RCC 7860 (cell line): ENCODE measurements around the gene MAN2B1.
A peak's percentile ranks its signal among the peaks of the same experiment; 100 is the strongest.
"Not testable (repeated sequence)": the region's sequence is repeated elsewhere in the genome, so short reads cannot be mapped to it uniquely, and the experiment has no call there.

Source experiments
- DNase-seq: peaks from one replicate; pipeline ENCODE4 v3.0.0-alpha.2; 2015; ENCODE audit warnings: low spot score
- FAIRE-seq: peaks from 2 replicates; lab custom pipeline; 2012; peaks lifted over from hg19 to GRCh38; lab: Jason Lieb, UNC

Gene MAN2B1

GRCh38 chr19:12666265-12667048, at the start of gene MAN2B1, which contains the start of gene WDR83:
Gene MAN2B1, minus strand, starts transcription at chr19:12666742. Its CDS starts 41 bp downstream, at chr19:12666701.
Gene WDR83, plus strand, starts transcription at chr19:12666807. Its CDS starts 2,984 bp downstream, at chr19:12669791.
- peak; percentile 34 for DNase-seq
- no peak for FAIRE-seq

DNA sequence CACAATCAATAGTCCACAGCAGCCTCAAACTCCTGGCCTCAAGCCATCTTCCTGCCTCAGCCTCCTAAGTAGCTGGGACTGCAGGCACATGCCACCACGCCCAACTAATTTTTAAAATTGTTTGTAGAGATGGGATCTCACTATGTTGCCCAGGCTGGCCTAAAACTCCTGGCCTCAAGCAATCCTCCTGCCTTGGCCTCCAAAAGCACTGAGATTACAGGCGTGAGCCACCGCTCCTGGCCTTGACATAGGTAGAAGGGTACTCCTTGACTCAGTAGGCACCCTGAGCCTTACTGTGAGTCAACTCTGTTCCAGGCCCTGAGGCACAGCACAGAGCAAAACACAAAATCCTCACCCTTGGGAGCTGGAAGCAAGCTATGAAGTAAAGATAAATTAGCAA, 49.4 kb upstream of the MAN2B1 start:
- no peak for DNase-seq

DNA sequence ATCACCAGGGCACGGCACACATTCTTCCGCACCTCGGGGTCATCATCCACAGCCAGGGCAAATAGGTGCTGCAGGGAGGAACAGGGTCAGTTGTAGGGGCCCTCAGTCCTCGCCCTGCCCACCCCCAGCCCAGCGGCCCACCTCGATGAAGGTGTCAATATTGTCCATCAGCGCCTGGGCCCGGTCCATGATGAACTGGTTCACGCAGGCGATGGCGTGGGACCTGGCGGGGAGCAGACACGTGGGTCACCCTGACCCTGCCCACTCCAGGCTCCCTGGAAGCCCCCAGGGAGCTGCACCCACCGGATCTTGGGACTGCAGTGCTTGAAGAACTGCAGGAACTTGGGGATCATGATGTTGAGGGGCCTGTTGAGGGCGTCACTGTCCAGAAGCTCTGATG, 48.6 kb upstream of the MAN2B1 start:
- no peak for DNase-seq
- FAIRE-seq, result no peak

More for the DNA sequence above, 49.4 kb upstream of the MAN2B1 start:
- FAIRE-seq, result no peak

DNA sequence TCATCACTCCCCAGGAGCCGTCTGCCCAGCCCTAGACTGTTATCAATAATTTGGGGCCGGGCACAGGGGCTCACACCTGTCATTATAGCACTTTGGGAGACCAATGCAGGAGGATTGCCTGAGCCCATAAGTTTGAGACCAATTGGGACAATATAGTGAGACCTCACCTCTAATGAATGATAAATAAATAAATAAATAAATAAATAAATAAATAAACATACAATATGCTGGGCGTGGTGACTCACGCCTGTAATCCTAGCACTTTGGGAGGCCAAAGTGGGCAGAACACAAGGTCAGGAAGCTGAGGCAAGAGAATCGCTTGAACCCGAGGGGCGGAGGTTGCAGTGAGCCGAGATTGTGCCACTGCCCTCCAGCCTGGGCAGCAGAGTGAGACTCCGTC, 46.8 kb upstream of the MAN2B1 start:
- DNase-seq, result not testable (repeated sequence)

GRCh38 chr19:12712077-12712476, 45.5 kb upstream of the MAN2B1 start:
- DNase-seq, FAIRE-seq: not testable (repeated sequence)

More for the DNA sequence above, 46.8 kb upstream of the MAN2B1 start:
- FAIRE-seq, result not testable (repeated sequence)

GRCh38 chr19:12711187-12711586, 44.6 kb upstream of the MAN2B1 start:
- DNase-seq (no peak), FAIRE-seq (no peak)

DNA sequence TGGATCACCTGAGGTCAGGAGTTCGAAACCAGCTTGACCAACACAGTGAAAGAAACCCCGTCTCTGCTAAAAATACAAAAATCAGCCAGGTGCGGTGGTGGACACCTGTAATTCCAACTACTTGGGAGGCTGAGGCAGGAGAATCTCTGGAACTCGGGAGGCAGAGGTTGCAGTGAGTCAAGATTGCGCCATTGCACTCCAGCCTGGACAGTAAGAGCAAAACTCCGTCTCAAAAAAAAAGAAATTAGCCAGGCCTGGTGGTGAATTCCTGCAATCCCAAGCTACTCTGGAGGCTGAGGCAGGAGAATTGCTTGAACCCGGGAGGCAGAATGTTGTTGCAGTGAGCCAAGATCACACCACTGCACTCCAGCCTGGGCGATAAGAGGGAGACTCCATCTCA, 42.1 kb upstream of the MAN2B1 start:
- no peak for DNase-seq
- FAIRE-seq, result no peak

DNA sequence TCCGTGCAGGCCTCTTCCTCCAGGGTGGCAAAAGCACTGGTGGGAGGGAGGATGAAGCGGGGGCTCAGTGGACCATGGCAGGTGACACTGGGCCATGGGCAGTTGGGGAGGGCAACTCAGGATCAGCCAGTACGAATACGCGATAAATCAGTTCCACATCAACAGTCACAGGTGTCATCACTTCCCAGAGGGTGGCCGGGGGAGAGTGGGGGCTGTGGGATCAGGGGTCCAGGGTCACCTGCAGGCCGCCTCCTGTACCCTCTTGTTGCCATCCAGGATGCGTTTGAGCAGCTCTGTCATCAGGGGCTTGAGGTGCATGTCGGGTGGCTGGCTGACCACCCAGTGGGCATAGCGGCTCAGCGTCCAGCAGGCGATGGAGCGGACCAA, 39.8 kb upstream of the MAN2B1 start:
- no peak for DNase-seq
- no peak for FAIRE-seq

GRCh38 chr19:12705654-12706331, 39.3 kb upstream of the MAN2B1 start:
- no peak for DNase-seq
- no peak for FAIRE-seq

GRCh38 chr19:12705169-12705568, 38.6 kb upstream of the MAN2B1 start:
- FAIRE-seq (no peak), DNase-seq (no peak)

GRCh38 chr19:12703046-12703445, 36.5 kb upstream of the MAN2B1 start:
- no peak for FAIRE-seq

DNA sequence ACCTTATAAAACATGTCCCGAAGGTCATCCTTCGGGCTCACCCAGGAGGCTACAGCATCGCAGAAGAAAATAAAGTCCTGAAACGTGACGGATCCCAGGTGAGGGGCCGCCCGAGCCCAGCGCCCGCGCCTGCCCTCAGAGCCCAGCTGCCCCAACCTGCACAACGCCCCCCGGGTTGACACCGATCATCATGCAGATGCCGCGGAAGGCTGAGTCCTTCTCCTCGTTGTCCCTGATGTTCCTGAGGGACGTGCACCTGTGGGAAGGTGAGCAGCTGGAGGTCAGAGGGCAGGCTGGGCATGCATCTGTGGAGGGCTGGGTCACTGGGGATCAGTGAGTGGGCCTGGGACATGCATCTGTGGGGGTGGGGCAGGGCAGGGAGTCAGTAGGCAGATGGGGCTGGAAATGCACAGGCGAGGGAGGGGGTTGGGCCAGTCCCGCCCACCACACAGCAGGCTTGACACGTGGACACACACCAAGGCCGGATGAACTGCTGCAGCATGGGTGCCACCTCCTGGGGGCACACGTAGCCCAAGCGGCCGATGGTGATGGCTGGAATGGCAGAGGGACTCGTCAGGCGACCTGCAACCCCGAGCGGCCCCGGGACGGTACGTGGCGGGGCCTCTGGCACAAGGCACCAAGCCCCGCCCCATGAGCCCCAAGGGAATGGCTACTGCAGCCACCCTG, 35.2 kb upstream of the MAN2B1 start:
- DNase-seq (no peak), FAIRE-seq (no peak)

More at GRCh38 chr19:12703046-12703445, 36.5 kb upstream of the MAN2B1 start:
- DNase-seq, result peak; percentile 37

DNA sequence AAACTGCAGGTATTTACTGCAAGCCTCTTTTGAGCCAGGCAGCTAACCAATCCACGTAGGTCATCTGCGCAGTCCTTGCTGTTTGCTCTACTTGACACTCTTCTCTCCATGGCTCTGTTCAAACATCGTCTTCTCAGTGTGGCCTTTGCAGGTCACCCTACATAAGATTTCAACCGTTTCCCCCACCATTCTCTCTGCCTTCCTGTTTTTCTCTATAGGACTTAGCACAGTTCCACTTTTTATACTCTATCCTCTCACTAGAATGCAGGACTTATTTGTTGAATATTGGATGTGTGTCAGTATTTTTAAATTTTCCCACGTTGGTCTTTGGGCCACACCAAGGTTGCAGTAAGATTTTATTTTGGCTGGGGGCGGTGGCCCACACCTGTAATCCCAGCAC, 31.6 kb upstream of the MAN2B1 start:
- no peak for DNase-seq
- no peak for FAIRE-seq

DNA sequence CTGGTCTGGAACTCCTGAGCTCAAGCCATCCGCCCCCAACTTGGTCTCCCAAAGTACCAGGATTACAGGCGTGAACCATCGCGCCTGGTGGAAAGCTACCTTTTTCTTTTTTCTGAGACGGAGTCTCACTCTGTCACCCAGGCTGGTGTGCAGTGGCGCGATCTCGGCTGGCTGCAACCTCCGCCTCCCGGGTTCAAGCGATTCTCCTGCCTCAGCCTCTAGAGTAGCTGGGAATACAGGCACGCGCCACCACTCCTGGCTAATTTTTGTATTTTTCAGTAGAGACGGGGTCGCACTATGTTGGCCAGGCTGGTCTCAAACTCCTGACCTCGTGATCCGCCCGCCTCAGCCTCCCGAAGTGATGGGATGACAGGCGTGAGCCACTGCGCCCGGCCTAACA, 30.9 kb upstream of the MAN2B1 start:
- not testable (repeated sequence) for FAIRE-seq, DNase-seq

DNA sequence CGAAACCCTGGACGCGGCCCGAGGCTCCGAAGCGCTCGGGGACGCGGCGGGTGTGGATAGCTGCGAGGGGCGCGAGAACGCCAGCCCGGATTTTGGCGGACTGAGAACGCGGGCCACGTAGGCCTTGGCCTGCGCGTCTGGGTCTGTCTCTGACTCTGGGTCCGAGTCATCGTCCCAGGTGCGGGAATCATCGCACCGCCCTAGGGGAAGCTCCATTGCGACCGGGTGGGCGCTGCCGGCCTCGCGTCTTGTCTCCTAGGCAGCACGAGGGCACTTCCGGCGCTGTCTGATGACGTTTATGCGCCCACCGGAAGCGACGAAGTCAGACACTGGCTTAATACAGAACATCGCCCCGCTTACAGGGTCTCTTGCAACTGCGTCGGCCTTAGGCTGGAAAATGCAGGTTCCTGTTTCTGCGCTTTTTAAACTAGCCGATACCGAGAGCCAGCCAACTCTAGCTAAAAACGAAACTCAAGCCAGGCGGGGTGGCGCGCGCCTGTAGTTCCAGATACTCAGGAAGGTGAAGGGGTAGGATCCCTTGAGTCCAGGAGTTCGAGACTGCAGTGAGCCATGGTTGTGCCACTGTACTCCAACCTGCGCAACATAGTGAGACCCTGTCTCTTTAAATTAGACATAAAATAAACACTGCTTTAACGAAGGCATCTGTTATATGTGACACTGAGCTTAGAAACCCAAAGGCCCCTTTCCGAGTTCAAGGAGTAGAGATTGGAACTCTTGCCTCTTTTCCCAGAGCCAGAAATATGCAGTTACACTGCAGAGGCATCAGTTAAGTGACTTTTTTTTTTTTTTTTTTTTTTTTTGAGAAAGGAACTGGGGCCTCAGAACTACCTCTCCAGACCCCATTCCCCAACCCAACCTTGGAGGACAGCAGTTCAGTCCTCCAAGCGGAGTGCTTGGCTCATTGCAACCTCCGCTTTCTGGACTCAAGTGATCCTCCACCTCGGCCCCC, 30.1 kb upstream of the MAN2B1 start, which contains the start of gene FBXW9:
TSS of gene FBXW9 (minus strand) at position 266 of the 970 bp plus-strand sequence. CDS start at position 216, 50 bp downstream.
- FAIRE-seq, result no peak
- DNase-seq, result peak; percentile 84

GRCh38 chr19:12695997-12696365, 29.4 kb upstream of the MAN2B1 start:
- DNase-seq (no peak), FAIRE-seq (no peak)

DNA sequence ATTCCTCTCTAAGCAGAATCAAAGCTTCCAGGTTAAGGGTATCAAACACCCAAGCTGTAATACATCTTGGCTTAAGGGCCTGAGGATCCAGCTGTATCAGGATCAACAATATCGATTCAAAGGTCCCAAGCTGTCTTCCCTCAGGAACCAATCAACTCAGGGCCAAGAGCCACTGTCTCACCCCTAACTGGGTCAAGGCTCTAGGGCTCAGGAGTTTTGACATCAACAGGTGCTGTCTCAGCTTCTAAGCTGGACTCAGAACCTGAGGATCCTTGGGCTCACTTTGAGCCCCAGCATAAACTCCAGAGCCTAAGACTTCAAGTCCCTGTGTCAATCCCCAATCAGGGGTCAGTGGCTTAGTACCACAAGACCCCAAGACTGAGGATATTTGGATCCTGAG, 29.0 kb upstream of the MAN2B1 start:
- FAIRE-seq (no peak), DNase-seq (no peak)

DNA sequence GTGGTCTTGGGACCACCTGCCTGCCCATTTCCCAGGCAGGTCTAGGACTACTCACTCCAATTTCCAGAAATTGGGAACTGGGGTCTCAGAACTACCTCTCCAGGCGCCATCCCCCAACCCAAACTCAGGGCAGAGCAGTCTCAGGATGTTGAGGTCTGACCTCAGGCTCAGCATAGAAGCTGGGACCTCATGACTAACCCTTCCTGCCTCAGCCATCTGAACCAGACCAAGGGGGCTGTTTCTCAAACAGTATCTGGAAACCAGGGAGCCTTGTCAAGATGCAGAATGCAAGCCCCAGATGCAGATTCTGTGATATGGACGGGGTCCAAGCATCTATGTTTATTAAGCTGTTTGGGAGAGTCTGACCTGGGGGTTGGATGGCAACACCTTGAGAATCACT, 28.6 kb upstream of the MAN2B1 start:
- FAIRE-seq, result no peak
- DNase-seq, result no peak

DNA sequence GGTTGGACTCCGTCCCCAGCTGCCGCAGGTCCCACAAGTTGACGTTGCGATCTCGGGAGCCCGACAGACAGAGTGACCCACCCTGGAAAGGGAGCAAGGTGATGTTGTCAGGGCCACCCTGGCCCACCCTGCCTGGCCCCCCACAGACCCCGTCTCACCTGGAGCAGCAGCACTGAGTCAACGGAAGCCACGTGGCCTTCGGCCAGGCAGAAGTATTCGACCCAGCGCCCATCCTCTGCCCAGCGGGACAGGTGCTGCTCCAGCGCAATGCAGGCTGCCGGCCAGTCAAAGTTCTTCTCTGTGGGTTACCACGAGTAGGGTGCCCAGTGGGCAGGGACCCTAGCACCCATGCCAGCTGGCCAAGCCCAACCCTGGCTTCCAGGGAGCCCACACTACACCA, 28.1 kb upstream of the MAN2B1 start:
- FAIRE-seq (no peak), DNase-seq (no peak)

GRCh38 chr19:12692960-12693359, 26.4 kb upstream of the MAN2B1 start:
- FAIRE-seq (no peak), DNase-seq (no peak)
